SHP77 treated with DMSO at 0.1 percent for 48 hours (cell line): Measurements from ENCODE around the gene WWOX.
"Not testable (repeated sequence)": the region's sequence is repeated elsewhere in the genome, so short reads cannot be mapped to it uniquely, and the experiment has no call there.

Experiments used
- DNase-seq: peaks from one replicate; lab custom pipeline; 2025; lab: John Stamatoyannopoulos, UW

The WWOX gene

DNA sequence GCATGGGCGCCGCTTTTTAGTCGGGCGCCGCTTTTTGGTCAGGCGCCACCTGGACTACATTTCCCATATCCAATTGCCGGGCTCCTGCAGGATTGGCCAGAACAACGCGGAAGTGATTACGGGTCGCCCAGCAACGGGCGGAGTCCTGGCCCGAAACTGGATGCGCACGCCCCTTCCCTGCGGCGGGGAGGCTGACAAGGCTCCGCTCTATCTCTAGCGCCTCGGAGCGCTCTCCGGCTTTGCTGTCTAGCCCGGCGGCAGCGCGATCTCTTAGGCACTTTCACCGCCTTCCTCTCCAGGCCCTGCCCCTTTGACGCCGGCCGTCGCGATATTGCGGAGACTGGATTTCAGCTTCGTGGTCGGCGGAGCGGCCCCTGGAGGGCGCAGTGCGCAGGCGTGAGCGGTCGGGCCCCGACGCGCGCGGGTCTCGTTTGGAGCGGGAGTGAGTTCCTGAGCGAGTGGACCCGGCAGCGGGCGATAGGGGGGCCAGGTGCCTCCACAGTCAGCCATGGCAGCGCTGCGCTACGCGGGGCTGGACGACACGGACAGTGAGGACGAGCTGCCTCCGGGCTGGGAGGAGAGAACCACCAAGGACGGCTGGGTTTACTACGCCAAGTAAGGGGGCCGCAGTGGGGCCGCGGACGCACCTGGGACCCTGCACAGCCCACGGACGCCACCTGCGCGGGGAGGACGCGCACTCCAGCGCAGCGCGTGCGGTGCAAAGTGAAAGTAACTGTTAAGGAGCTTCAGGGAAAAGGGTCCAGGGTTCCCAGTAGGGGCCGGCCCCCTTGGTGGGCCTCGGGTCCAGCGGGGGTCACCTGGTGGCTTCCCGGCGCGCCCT lies at the start of gene WWOX:
Gene WWOX, plus strand, starts transcription at position 384 of the 841 bp plus-strand sequence.
- peak; percentile 100 for DNase-seq

DNA sequence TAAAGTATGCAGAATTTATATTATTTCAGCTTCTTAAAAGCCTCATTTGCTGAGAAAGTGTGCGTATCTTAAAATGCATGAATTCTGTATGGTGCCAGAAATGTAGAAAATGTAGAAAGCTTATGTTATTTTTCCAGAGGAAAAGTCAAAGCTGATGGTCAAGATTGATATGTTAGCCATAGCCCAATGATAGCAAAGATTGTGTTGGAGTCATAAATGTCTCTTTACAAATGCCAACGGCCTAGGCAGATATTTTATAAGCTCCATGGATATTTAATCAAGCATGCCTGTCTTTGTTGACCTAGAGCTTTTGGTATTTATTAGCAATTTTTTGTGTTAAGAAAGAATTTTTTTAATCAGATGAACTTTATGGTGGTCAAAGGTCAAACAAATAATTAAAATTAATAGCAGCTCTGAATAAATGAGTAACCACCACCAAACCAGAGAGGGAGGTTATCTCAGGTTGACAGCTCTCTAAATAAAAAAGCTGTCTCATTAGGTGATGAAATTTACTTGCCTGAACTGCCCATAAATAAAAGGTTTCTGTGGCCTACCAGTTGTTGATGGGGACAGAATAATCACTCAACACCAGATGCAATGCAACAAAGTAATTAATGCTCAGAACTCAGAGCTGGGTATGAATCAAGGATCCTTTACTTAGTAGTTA lies 48.6 kb upstream of the WWOX start:
- no peak for DNase-seq

DNA sequence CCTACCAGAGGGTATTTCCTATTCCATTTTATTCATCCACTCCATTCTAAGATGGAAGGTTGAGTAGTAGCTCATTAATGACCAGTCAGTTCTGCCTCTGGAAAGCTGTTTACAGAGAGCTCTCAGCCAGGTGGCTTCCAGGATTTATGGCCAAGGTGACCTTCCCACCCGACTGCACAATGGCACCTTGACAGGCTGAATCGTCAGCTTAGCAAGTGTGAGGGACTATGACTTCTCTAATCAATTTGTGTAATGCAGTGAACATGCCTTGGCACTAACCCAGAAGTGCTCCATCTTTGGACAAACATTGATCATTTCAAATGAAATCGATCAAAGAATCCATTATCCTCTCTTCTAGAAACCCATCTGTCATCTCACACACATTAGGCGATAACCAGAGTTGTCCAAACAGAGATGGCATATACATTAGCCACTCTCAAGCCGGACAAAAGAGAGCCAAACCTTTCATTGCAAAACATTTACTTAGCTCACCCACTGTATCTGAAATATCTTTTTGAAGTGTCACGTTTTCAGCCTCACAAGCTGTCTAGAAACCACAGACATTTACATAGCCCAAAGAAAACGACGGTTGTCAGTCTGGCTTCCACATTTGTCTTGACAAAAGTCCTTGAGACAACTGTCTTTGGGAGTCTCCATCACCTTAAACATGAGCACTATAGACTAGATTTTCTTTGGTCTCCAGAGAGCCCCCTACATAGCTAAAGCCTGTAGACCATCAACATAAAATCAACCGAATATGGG lies 41.5 kb upstream of the WWOX start:
- DNase-seq = peak; percentile 87

DNA sequence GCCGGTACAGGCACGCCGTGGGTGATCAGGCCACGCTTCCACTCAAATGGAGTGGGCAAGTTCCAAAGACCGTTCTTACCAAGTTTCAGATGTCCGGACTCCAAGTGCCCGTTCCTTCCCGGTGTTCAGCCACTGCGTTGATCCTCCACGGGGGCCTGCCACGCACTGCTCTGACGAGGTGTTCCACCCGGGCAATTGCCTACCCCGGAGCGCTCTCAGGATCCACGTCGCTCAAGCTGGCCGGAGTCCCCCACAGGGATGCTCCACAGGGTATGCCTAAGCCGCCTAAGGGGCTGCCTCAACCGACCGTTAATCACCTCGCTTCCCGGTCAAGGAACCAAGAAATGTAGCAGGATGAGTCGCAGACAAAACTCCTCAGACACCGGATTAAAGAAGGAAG lies 39.6 kb upstream of the WWOX start:
- not testable (repeated sequence) for DNase-seq

DNA sequence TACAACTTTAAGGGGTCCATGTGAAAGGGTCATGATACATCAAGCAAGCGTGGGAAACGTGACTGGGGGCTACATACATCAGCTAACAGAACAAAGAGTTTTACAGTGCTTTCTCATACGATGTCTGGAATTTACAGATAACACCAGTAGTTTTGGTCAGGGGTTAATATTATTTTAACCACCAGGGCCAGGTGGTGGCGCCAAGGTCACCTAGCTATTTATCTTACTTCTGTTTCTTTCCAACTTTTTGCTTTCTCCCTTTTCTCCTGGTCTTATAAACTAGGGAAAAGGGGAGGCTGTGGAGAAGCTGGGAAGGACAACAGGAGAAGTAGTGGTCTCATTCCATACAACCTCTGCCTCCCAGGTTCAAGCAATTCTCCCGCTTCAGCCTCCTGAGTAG lies 39.2 kb upstream of the WWOX start:
- no peak for DNase-seq

DNA sequence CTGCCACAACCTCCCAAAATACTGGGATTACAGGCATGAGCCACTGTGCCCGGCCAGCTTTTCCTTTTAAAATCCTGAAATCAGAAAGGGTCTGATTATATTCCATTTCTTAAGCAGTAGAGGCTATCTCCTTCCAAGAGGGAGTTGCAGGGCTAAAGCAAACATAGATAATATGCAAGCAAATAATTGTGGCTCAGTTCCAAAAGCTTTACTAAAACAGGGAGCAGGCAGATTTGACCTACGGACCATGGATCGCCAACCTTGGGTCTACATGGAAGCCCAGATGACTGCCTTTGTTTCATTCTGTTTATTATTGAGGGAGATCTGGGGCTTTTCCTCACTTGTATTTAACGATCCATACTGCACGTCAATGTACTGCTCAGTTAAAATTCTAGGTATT lies 38.6 kb upstream of the WWOX start:
- DNase-seq = no peak

DNA sequence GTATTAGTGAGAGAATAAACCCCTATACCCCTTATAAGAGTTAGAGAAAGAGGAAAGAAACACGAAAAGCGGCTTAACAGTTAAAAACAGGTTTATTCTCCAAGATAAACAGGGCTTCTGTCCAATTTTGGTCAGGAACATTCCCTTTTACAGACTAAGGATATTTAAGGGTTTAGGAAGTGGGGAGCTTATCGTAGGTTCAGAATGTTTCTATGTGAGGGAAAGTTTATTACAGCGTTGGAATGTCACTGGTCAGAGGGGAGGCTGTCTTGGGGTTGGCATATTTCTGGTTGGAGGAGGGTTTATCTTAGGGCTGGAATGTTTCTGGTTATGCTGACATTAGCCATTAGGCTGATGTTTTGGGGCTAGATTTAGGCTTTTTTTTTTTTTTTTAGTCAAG lies 34.1 kb upstream of the WWOX start:
- no peak for DNase-seq

DNA sequence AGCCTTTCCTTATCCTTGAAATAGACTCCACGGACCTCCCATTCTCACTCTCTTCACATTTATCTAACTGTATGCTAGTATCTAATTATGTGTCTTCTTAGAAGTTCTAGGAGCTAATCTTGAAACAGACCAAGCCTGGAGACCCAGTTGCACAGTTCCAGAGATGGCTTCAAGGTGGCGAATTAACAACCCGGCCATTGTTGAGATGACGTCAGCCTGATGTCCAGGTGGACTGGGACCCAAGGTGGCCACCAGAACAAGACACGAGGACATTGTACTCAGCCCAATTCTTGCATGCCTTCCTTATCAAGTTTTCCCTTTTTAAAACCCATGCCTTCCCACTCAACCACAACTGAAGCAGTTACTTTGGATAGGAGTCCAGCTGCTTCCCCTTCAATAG lies 29.5 kb upstream of the WWOX start:
- no peak for DNase-seq

DNA sequence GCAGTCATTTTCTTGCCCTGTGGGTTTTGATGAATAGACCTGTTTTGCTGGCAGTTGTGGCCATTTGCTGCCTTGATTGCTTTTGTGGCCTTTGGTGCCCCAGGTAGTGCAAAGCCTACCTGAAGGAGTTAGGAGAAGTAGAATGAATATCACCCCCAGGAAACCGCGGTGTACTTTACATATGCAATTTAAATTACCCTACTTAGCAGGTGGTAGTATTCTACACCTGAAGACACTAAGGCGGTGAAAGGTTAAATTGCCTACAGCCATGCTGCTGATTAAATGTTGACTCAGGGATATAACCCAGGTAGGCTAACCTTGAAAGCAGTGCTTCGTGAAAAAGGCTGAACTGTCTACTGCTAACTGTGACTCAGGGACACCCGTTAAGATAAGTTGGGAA lies 27.2 kb upstream of the WWOX start:
- no peak for DNase-seq

DNA sequence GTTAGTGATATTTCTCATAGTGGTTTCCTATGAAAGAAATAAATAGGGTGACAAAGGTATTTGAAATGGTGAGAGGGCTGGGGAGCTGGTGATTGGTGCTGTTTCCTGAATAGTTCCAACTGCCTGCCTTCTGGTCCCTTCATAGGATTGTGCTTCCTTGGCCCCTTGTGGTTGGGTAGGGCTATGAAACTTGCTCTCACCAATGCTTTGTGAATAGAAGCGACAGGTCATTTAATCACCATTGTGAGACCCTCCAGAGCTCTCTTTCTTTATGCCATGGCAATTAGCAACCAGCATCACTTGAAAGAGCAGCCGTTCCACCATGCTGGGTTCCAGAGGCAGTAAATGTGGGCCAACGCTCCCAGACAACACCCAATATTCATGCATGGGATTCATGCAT lies 23.7 kb upstream of the WWOX start:
- DNase-seq = no peak

DNA sequence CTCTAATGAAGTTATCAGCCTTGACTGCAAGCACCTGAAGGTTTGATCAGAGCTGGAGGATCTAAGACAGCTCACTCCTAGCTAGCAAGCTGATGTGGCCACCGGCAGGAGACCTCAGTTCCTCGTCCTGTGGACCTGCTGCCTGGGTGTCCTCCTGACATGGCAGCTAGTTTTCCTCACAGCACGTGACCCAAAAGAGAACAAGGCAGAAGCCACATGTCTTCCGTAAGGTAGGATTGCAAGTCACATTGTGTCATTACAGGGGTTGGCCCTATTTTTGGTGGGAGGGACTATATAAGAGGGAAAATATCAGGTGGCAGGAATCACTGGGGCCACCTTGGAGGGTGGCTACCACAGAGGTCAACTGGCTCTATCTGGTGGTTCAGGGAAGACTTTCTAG lies 18.1 kb upstream of the WWOX start:
- DNase-seq = no peak

DNA sequence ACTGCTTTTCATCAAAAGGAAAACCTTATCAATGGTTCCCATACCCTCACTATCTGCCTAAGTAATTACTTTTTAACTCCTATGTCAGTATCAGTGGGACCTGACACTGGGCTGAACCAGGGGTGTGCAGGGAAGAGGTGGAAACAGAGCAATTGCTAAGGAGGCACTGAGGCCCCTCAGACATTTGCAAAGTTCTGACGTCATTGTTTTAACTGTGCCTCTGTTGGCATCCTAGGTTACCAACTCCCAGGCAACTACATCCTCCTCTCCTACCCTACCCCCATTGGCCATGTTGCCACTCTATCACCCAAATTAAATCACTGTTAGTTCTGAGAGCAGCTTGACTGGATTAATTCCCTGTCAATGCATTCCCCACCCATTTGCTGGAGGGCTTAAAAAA lies 8.0 kb upstream of the WWOX start:
- DNase-seq = no peak

DNA sequence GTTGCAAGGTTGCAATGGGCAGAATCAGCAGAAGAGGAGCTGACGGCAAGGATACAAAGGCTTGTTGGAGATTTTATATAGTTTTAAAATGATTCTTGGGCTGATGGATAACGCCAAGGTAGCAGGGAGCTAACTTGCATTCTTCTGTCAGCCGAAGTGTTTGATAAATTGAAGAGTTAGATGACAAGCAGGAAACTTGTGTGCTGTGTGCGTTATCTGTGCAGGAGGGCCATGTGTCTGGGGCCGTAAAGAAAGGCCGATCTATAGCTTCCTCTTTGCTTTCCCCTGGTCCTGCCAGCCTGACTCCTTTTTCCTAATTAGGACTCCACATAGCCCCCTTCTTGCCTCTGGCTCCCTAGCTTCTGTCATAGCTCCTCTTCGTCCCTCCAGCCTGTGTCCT lies 6.7 kb upstream of the WWOX start:
- no peak for DNase-seq

DNA sequence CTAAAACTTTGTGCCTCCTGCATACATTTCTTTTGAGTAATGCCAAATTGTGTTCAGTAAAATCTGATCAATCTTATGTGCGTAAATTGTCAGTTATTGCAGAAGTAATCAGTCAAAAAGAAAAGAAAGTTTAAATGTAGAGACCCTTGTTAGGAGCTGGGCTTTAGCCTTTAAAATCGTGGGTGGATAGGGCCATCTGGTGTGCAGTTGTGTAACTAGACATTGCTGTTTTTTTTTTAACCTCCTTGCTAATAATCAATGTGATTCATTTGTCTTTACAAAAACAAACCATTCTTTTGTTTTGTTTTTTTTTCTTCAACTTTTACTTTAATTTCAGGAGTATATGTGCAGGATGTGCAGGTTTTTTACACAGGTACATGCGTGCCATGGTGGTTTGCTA lies 5.3 kb upstream of the WWOX start:
- DNase-seq = peak; percentile 13

DNA sequence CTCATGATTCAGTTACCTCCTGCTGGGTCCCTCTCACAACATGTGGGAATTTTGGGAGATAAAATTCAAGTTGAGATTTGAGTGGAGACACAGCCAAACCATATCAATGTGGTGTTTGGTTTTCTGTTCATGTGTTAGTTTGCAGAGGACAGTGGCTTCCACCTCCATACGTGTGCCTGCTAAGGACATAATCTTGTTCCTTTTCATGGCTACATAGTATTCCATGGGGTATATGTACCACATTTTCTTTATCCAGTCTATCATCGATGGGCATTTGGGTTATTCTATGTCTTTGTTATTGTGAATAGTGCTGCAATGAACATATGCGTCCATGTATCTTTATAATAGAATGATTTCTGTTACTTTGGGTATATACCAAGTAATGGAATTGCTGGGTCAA lies 4.5 kb upstream of the WWOX start:
- no peak for DNase-seq

DNA sequence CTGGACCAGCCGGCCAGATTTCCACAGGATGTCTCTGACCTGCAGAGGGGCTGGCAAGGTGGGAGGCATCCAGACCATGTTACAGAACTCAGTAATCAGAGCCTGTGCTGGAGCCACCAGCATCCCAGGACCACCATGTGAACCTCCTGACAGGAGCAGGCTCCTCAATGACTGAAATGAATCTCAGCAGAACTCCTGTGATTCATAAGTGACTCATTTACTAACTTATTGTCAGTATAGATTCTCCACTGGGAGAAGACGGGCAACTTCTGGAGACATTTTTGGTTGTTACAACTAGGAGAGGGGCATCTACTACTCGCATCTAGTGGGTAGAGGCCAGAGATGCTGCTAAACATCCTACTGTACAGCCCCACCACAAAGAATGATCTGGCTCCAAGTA lies 3.1 kb upstream of the WWOX start:
- no peak for DNase-seq

DNA sequence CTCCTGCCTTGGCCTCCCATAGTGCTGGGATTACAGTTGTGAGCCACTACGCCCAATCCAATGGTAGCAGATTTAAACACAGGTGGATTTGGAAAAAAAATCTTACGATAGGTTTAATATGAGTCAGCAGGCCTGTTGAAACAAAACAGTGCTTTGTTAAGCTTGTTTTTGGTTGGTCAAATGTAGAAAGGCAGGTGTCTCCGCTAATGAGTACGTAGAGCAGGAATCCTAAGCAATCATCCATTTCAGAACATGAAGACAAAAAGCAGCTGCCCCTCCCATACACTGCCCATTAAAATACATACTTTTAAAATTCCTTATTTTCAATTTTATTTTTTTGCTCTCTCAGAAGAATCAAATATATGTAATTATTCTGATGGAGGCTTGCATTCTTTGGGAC lies 1.9 kb upstream of the WWOX start:
- no peak for DNase-seq

DNA sequence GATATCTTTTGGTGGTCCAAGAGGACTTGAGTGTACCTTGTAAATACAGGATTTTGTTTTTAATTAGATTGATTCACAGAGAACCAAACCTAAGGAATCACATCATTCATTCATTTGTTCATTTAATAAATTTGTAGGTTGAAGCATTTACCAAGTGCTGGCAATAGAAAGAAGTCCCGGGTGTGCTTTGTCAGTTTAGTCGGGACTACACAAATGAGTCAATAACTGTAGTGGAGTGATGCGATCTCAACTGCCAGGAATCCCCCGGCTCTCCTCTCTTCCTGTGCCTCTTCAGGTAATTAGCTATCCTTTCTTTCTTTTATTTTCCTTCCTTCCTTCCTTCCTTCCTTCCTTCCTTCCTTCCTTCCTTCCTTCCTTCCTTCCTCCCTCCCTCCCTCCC lies 1.4 kb upstream of the WWOX start:
- DNase-seq = no peak

DNA sequence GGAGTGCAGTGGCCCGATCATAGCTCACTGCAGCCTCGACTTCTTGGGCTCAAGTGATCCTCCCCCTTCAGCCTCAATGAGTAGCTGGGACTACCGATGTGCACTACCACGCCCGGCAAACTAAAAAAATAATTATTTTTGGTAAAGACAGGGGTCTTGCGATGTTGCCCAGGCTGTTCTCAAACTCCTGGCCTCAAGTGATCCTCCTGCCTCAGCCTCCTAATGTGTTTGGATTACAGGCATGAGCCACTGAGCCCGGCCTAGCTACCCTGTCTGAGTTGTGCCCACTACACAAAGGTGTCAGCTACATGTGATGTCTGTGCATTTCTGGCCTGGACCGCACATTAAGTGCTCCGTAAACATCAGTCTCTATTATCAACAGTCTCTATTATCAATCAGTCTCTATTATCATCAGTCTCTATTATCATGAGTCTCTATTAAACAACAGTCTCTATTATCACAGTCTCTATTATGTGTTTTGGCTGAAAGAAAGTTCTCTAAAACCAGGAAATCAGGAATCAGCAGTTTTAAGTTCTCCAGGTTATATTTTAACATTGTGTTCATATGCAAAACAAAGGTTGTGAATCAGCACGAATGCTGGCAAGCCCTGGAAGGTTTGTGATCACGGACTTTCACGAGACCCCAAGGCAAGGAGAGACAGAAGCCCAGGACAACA lies 721 bp upstream of the WWOX start:
- no peak for DNase-seq

DNA sequence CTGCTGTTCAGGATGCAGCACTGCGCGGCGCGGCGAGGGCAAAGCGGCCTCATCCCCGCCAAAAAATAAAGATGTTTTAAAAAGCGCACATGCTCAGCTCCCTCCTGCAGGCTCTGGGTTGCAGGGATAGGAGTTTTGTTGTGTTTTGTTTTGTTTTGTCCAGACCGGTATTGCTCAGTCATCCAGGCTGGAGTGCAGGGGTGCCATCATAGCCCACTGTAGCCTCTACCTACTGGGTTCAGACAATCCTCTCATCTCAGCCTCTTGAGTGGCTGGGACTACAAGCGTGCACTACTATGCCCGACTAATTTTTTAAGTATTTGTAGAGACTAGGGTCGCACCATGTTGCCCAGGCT lies 636 bp downstream of the WWOX start:
- no peak for DNase-seq

DNA sequence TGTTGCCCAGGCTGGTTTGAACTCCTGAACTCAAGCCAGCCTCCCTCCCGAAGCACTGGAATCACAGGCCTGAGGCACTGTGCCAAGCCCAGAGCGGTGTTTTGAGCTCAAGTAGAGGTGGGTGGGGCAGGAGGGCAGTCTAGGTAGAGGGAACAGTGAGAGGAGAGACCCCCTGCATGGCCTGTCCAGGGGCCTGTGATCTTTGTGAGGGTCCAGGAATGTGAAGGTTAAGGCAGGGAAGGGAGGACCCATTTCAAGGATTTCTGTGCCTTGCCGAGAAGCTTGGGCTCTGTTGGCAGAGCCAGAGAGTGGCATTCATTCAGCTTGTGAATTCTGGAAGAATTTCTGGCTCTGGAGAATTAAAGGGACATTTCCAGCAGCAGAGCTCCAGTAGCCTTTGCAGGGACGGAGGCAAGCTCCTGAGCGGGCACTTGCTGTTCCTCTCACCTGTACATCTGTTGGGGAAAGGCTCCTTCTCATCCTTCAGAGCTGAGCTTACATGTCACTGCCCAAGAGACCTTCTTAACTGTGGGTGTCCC lies 2.7 kb downstream of the WWOX start:
- DNase-seq = no peak

DNA sequence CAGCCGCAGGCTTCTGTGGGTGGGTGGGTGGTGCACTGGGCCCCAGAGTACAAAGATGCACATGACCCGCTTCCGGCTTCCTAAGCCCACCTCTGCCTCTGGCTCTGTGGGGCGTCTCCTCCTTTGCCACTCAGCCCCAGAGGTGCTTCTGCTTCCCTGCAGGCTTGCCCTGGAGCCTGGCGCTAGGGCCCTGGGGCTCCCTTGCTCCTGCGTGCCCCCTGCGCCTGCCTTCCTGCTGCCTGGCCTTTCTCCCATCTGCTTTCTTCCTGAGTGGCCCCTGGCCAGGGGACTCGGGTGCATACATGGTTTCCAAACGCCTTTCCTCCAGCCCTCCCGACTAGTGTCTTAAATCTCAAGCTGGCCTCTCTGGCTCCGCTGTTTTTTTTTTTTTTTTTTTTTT lies 3.4 kb downstream of the WWOX start:
- DNase-seq = no peak
